ENCODE results near the gene PDK2. TPM values are rescaled to one million over a fixed set of nuclear protein-coding genes. Genes with fewer than 3 reads are reported as not detected.
A peak's percentile ranks its signal among the peaks of the same experiment; 100 is the strongest.

The PDK2 gene
- total and polyA plus RNA-seq, 2 donors (not counting 1 experiment from before 2014, with no cell fraction given) = 19.2 to 41.0 TPM

DNA sequence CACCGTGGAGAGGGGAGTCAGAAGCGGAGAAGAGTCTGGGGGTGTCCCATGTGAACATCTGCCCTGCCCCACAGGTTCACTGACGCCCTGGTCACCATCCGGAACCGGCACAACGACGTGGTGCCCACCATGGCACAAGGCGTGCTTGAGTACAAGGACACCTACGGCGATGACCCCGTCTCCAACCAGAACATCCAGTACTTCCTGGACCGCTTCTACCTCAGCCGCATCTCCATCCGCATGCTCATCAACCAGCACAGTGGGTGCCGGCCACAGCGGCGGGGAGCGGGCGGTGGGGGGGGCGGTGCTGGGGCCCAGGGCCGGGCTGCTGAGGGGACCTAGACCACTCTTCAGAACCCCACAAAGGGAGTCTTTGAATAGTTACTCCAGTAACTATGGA lies 10.7 kb downstream of the PDK2 start:
- H3K9ac ChIP-seq (ENCODE audit: insufficient read depth, low read length) = no peak overlapping the region
- H3K79me2 ChIP-seq (ENCODE audit: control insufficient read depth, insufficient read depth, low read length) = no peaks in the 10 kb centered on the region
- DNase-seq (ENCODE audit: low read depth in 2 of 2) = no peak
- no peaks in the 10 kb centered on the region for H3K9me3 ChIP-seq (ENCODE audit: control insufficient read depth, insufficient read depth, low read depth, low read length)
- no peak overlapping the region for H2AFZ ChIP-seq (ENCODE audit: low read length)
- no peak overlapping the region for H3K4me3 ChIP-seq (replicated peaks in 1 of 4; ENCODE audit: control extremely low read depth in 1 of 4, insufficient read depth in 1 of 4, low read depth in 3 of 4, low read length in 4 of 4)
- H3K36me3 ChIP-seq (ENCODE audit: control insufficient read depth, insufficient read depth, low read length) = peaks cover 2% of the 10 kb centered on the region
- H3K27ac ChIP-seq (ENCODE audit: insufficient read depth, low read length) = no peak overlapping the region
- peaks cover 13% of the 10 kb centered on the region for H3K4me1 ChIP-seq (ENCODE audit: control insufficient read depth, extremely low read depth, insufficient read depth, low read length)
- H4K20me1 ChIP-seq (ENCODE audit: control insufficient read depth, extremely low read depth, insufficient read depth, low read length) = no peaks in the 10 kb centered on the region
- TF ChIP-seq, protein P1, sequence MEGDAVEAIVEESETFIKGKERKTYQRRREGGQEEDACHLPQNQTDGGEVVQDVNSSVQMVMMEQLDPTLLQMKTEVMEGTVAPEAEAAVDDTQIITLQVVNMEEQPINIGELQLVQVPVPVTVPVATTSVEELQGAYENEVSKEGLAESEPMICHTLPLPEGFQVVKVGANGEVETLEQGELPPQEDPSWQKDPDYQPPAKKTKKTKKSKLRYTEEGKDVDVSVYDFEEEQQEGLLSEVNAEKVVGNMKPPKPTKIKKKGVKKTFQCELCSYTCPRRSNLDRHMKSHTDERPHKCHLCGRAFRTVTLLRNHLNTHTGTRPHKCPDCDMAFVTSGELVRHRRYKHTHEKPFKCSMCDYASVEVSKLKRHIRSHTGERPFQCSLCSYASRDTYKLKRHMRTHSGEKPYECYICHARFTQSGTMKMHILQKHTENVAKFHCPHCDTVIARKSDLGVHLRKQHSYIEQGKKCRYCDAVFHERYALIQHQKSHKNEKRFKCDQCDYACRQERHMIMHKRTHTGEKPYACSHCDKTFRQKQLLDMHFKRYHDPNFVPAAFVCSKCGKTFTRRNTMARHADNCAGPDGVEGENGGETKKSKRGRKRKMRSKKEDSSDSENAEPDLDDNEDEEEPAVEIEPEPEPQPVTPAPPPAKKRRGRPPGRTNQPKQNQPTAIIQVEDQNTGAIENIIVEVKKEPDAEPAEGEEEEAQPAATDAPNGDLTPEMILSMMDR (conservative IDR thresholded peaks at IDR 0.05 in 1 of 2, IDR thresholded peaks at IDR 0.05 in 1 of 2; ENCODE audit: low read depth in 1 of 2, low read length in 2 of 2) = no peak
- no peak for TF ChIP-seq EZH2 (IDR thresholded peaks at IDR 0.05; ENCODE audit: low read length, missing control alignments)
- no peaks in the 10 kb centered on the region for H3K27me3 ChIP-seq (ENCODE audit: control insufficient read depth, insufficient read depth, low read length)
- H3K4me2 ChIP-seq (ENCODE audit: extremely low read depth, insufficient read depth, low read length) = no peak overlapping the region

DNA sequence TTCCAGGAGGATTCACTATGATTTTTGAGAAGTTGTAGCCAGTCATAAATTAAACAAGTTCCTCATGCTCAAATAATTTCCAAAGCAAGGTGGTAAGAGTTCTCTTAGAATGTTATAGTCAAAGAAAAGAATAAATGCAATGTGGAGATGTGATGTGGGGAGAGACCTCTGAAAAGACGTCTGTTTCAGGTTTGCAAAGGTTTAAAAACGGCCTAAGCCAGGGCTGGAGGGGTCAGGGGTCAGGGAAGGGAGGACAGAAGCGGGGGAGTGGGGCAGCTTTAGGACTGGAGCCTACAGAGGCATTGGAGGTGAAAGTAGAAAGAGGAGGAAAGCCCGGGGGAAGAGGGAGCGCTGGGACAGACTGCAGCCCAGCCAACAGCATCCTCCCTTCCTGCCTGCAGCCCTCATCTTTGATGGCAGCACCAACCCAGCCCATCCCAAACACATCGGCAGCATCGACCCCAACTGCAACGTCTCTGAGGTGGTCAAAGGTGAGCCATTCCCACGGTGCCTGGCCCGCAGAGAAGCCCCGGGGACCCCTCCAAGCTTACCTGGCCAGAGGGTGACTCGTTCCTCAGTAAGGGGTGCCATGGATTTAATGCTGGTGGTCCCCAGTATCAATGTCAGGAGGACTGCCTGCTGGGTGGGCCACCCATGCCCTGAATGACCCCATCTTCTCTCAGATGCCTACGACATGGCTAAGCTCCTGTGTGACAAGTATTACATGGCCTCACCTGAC lies 11.4 kb downstream of the PDK2 start:
- Histone ChIP-seq H3K4me2 (ENCODE audit: extremely low read depth, insufficient read depth, low read length) (no peak overlapping the region), H4K20me1 (ENCODE audit: control insufficient read depth, extremely low read depth, insufficient read depth, low read length) (no peaks in the 10 kb centered on the region), H3K27me3 (ENCODE audit: control insufficient read depth, insufficient read depth, low read length) (no peaks in the 10 kb centered on the region), H3K9ac (ENCODE audit: insufficient read depth, low read length) (no peak overlapping the region), H2AFZ (ENCODE audit: low read length) (no peak overlapping the region), H3K4me3 (replicated peaks in 1 of 4; ENCODE audit: control extremely low read depth in 1 of 4, insufficient read depth in 1 of 4, low read depth in 3 of 4, low read length in 4 of 4) (no peak overlapping the region), H3K4me1 (ENCODE audit: control insufficient read depth, extremely low read depth, insufficient read depth, low read length) (peaks cover 9% of the 10 kb centered on the region), H3K9me3 (ENCODE audit: control insufficient read depth, insufficient read depth, low read depth, low read length) (no peaks in the 10 kb centered on the region), H3K27ac (ENCODE audit: insufficient read depth, low read length) (no peak overlapping the region), H3K36me3 (ENCODE audit: control insufficient read depth, insufficient read depth, low read length) (peaks cover 2% of the 10 kb centered on the region), H3K79me2 (ENCODE audit: control insufficient read depth, insufficient read depth, low read length) (no peaks in the 10 kb centered on the region)
- TF ChIP-seq EZH2 (IDR thresholded peaks at IDR 0.05; ENCODE audit: low read length, missing control alignments) = no peak
- TF ChIP-seq, protein P1 (conservative IDR thresholded peaks at IDR 0.05 in 1 of 2, IDR thresholded peaks at IDR 0.05 in 1 of 2; ENCODE audit: low read depth in 1 of 2, low read length in 2 of 2) = no peak
- DNase-seq (ENCODE audit: low read depth in 2 of 2) = no peak

DNA sequence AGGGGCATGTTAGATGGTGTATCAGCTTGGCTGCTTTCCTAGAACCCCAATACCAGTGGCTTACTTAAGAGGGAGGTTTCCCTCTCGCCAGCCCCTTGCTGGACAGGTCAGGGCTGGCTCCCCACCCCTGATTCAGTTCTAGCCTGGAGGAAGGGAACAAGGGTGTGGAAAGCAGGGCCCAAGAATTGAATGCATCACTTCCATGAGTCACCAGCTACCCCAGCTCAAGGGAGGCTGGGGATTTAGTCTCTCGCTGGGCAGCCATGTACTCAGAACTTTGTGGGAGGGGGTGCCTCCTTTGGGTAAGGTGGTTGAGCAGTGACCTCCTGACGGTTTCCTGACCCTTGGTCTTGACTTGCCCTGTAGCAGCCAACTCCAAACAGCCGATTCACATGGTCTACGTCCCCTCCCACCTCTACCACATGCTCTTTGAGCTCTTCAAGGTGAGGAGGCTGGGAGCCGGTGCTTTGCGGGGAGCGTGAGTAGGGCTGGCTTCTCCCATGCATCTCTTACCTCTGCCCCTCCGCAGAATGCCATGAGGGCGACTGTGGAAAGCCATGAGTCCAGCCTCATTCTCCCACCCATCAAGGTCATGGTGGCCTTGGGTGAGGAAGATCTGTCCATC lies 12.8 kb downstream of the PDK2 start:
- no peak overlapping the region for H3K27ac ChIP-seq (ENCODE audit: insufficient read depth, low read length)
- peaks cover 7% of the 10 kb centered on the region for H3K4me1 ChIP-seq (ENCODE audit: control insufficient read depth, extremely low read depth, insufficient read depth, low read length)
- H3K9me3 ChIP-seq (ENCODE audit: control insufficient read depth, insufficient read depth, low read depth, low read length) = no peaks in the 10 kb centered on the region
- H3K4me3 ChIP-seq (replicated peaks in 1 of 4; ENCODE audit: control extremely low read depth in 1 of 4, insufficient read depth in 1 of 4, low read depth in 3 of 4, low read length in 4 of 4) = no peak overlapping the region
- H3K36me3 ChIP-seq (ENCODE audit: control insufficient read depth, insufficient read depth, low read length) = peaks cover 2% of the 10 kb centered on the region
- H3K79me2 ChIP-seq (ENCODE audit: control insufficient read depth, insufficient read depth, low read length) = no peaks in the 10 kb centered on the region
- no peaks in the 10 kb centered on the region for H3K27me3 ChIP-seq (ENCODE audit: control insufficient read depth, insufficient read depth, low read length)
- H4K20me1 ChIP-seq (ENCODE audit: control insufficient read depth, extremely low read depth, insufficient read depth, low read length) = no peaks in the 10 kb centered on the region
- H3K9ac ChIP-seq (ENCODE audit: insufficient read depth, low read length) = no peak overlapping the region
- no peak overlapping the region for H2AFZ ChIP-seq (ENCODE audit: low read length)
- no peak overlapping the region for H3K4me2 ChIP-seq (ENCODE audit: extremely low read depth, insufficient read depth, low read length)
- TF ChIP-seq EZH2 (IDR thresholded peaks at IDR 0.05; ENCODE audit: low read length, missing control alignments) = no peak
- TF ChIP-seq, protein P1 (conservative IDR thresholded peaks at IDR 0.05 in 1 of 2, IDR thresholded peaks at IDR 0.05 in 1 of 2; ENCODE audit: low read depth in 1 of 2, low read length in 2 of 2) = no peak
- peak; percentile 47 for DNase-seq (ENCODE audit: low read depth in 2 of 2)

Data from fibroblast of lung (primary cell).